Measurements from ENCODE around the gene PIGQ.

PIGQ gene

DNA sequence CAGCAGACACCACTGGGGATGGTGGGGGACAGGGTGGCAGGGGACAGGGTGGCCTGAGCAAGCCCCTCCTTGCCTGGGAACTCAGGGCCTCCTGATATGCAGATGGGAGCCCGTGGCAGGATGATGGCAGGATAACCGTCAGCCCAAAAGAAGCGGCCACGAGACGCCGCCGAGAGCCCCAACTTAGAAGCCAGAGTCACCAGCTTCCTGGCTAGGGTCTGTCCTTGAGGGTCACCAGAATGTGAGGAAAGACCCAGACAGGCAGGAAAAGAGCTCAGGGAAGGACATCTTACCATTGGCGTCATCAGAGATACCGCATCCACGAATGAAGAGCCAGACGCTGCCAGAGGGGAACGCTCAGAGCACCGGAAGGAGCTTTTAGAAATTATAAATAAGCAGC is 39.5 kb downstream of the PIGQ start:
- no peak for TF ChIP-seq PPARA (CRISPR knock-in tag; IDR thresholded peaks at IDR 0.05; ENCODE audit: borderline replicate concordance)
- TF ChIP-seq, protein P1, sequence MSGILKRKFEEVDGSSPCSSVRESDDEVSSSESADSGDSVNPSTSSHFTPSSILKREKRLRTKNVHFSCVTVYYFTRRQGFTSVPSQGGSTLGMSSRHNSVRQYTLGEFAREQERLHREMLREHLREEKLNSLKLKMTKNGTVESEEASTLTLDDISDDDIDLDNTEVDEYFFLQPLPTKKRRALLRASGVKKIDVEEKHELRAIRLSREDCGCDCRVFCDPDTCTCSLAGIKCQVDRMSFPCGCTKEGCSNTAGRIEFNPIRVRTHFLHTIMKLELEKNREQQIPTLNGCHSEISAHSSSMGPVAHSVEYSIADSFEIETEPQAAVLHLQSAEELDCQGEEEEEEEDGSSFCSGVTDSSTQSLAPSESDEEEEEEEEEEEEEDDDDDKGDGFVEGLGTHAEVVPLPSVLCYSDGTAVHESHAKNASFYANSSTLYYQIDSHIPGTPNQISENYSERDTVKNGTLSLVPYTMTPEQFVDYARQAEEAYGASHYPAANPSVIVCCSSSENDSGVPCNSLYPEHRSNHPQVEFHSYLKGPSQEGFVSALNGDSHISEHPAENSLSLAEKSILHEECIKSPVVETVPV (CRISPR knock-in tag; IDR thresholded peaks at IDR 0.05), result no peak
- no peak for TF ChIP-seq TOX (CRISPR knock-in tag; IDR thresholded peaks at IDR 0.05; ENCODE audit: borderline replicate concordance)
- TF ChIP-seq, protein P2, sequence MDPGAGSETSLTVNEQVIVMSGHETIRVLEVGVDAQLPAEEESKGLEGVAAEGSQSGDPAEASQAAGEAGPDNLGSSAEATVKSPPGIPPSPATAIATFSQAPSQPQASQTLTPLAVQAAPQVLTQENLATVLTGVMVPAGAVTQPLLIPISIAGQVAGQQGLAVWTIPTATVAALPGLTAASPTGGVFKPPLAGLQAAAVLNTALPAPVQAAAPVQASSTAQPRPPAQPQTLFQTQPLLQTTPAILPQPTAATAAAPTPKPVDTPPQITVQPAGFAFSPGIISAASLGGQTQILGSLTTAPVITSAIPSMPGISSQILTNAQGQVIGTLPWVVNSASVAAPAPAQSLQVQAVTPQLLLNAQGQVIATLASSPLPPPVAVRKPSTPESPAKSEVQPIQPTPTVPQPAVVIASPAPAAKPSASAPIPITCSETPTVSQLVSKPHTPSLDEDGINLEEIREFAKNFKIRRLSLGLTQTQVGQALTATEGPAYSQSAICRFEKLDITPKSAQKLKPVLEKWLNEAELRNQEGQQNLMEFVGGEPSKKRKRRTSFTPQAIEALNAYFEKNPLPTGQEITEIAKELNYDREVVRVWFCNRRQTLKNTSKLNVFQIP (CRISPR knock-in tag; IDR thresholded peaks at IDR 0.05; ENCODE audit: borderline replicate concordance, low read depth), result no peak
- TF ChIP-seq ZC3H10 (CRISPR knock-in tag; IDR thresholded peaks at IDR 0.05), result no peak
- no peak for TF ChIP-seq ZFP3 (CRISPR knock-in tag; IDR thresholded peaks at IDR 0.05)
- TF ChIP-seq, protein P3, sequence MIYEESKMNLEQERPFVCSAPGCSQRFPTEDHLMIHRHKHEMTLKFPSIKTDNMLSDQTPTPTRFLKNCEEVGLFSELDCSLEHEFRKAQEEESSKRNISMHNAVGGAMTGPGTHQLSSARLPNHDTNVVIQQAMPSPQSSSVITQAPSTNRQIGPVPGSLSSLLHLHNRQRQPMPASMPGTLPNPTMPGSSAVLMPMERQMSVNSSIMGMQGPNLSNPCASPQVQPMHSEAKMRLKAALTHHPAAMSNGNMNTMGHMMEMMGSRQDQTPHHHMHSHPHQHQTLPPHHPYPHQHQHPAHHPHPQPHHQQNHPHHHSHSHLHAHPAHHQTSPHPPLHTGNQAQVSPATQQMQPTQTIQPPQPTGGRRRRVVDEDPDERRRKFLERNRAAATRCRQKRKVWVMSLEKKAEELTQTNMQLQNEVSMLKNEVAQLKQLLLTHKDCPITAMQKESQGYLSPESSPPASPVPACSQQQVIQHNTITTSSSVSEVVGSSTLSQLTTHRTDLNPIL (CRISPR knock-in tag; IDR thresholded peaks at IDR 0.05; ENCODE audit: low read depth), result no peak
- TF ChIP-seq CSDC2 (CRISPR knock-in tag; IDR thresholded peaks at IDR 0.05), result no peak
- no peak for TF ChIP-seq ZNF565 (CRISPR knock-in tag; conservative IDR thresholded peaks at IDR 0.05; ENCODE audit: low read depth)
- no peak for TF ChIP-seq SNAI2 (CRISPR knock-in tag; IDR thresholded peaks at IDR 0.05)
- TF ChIP-seq ISL1 (CRISPR knock-in tag; IDR thresholded peaks at IDR 0.05), result no peak
- no peak for TF ChIP-seq ARNTL (CRISPR knock-in tag; IDR thresholded peaks at IDR 0.05; ENCODE audit: borderline replicate concordance, low read depth)
- TF ChIP-seq OSR1 (CRISPR knock-in tag; IDR thresholded peaks at IDR 0.05), result no peak
- TF ChIP-seq ZNF8 (CRISPR knock-in tag; IDR thresholded peaks at IDR 0.05), result no peak
- no peak for TF ChIP-seq BACH2 (CRISPR knock-in tag; IDR thresholded peaks at IDR 0.05; ENCODE audit: borderline replicate concordance)
- TF ChIP-seq TCF4 (CRISPR knock-in tag; IDR thresholded peaks at IDR 0.05; ENCODE audit: borderline replicate concordance), result no peak
- no peak for TF ChIP-seq ZNF70 (CRISPR knock-in tag; IDR thresholded peaks at IDR 0.05)
- TF ChIP-seq, protein P4, sequence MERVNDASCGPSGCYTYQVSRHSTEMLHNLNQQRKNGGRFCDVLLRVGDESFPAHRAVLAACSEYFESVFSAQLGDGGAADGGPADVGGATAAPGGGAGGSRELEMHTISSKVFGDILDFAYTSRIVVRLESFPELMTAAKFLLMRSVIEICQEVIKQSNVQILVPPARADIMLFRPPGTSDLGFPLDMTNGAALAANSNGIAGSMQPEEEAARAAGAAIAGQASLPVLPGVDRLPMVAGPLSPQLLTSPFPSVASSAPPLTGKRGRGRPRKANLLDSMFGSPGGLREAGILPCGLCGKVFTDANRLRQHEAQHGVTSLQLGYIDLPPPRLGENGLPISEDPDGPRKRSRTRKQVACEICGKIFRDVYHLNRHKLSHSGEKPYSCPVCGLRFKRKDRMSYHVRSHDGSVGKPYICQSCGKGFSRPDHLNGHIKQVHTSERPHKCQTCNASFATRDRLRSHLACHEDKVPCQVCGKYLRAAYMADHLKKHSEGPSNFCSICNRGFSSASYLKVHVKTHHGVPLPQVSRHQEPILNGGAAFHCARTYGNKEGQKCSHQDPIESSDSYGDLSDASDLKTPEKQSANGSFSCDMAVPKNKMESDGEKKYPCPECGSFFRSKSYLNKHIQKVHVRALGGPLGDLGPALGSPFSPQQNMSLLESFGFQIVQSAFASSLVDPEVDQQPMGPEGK (CRISPR knock-in tag; IDR thresholded peaks at IDR 0.05; ENCODE audit: borderline replicate concordance), result no peak
- TF ChIP-seq, protein P5, sequence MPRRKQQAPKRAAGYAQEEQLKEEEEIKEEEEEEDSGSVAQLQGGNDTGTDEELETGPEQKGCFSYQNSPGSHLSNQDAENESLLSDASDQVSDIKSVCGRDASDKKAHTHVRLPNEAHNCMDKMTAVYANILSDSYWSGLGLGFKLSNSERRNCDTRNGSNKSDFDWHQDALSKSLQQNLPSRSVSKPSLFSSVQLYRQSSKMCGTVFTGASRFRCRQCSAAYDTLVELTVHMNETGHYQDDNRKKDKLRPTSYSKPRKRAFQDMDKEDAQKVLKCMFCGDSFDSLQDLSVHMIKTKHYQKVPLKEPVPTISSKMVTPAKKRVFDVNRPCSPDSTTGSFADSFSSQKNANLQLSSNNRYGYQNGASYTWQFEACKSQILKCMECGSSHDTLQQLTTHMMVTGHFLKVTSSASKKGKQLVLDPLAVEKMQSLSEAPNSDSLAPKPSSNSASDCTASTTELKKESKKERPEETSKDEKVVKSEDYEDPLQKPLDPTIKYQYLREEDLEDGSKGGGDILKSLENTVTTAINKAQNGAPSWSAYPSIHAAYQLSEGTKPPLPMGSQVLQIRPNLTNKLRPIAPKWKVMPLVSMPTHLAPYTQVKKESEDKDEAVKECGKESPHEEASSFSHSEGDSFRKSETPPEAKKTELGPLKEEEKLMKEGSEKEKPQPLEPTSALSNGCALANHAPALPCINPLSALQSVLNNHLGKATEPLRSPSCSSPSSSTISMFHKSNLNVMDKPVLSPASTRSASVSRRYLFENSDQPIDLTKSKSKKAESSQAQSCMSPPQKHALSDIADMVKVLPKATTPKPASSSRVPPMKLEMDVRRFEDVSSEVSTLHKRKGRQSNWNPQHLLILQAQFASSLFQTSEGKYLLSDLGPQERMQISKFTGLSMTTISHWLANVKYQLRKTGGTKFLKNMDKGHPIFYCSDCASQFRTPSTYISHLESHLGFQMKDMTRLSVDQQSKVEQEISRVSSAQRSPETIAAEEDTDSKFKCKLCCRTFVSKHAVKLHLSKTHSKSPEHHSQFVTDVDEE (CRISPR knock-in tag; IDR thresholded peaks at IDR 0.05), result no peak
- no peak for ATAC-seq

DNA sequence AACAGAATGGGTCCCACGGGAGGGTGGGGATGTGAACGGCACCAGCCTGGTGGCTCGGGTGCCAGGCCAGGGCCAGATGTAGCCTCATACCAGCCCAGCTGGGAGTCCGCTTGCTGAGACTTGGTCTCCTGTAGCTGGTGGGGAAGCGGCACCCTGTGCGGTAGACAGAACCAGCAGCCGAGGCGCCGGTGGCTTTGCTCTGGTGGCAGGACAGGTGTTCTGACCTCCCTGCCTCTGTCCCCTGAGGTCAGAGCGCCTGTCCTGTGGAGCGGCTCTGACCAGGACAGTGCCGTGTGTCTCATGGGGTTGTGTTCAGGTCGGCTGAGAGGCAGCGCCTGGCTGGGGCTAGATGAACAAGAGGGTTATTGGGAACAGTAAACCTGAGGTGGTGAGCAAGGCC is 40.2 kb downstream of the PIGQ start:
- ATAC-seq, result no peak
- no peak for TF ChIP-seq ARNTL (CRISPR knock-in tag; IDR thresholded peaks at IDR 0.05; ENCODE audit: borderline replicate concordance, low read depth)
- TF ChIP-seq, protein P1 (CRISPR knock-in tag; IDR thresholded peaks at IDR 0.05), result no peak
- no peak for TF ChIP-seq ZC3H10 (CRISPR knock-in tag; IDR thresholded peaks at IDR 0.05)
- TF ChIP-seq ESRRG (CRISPR knock-in tag; IDR thresholded peaks at IDR 0.05), result no peak
- no peak for TF ChIP-seq SNAI2 (CRISPR knock-in tag; IDR thresholded peaks at IDR 0.05)
- TF ChIP-seq CSDC2 (CRISPR knock-in tag; IDR thresholded peaks at IDR 0.05), result no peak
- TF ChIP-seq RARB (CRISPR knock-in tag; IDR thresholded peaks at IDR 0.05), result no peak
- no peak for TF ChIP-seq ZNF8 (CRISPR knock-in tag; IDR thresholded peaks at IDR 0.05)
- TF ChIP-seq, protein P3 (CRISPR knock-in tag; IDR thresholded peaks at IDR 0.05; ENCODE audit: low read depth), result no peak
- TF ChIP-seq TOX (CRISPR knock-in tag; IDR thresholded peaks at IDR 0.05; ENCODE audit: borderline replicate concordance), result no peak
- TF ChIP-seq GLIS3 (CRISPR knock-in tag; IDR thresholded peaks at IDR 0.05), result no peak
- TF ChIP-seq, protein P4 (CRISPR knock-in tag; IDR thresholded peaks at IDR 0.05; ENCODE audit: borderline replicate concordance), result no peak
- TF ChIP-seq TCF4 (CRISPR knock-in tag; IDR thresholded peaks at IDR 0.05; ENCODE audit: borderline replicate concordance), result no peak
- TF ChIP-seq ZNF70 (CRISPR knock-in tag; IDR thresholded peaks at IDR 0.05), result no peak
- TF ChIP-seq BACH2 (CRISPR knock-in tag; IDR thresholded peaks at IDR 0.05; ENCODE audit: borderline replicate concordance), result no peak
- no peak for TF ChIP-seq PPARA (CRISPR knock-in tag; IDR thresholded peaks at IDR 0.05; ENCODE audit: borderline replicate concordance)
- no peak for TF ChIP-seq ZFP30 (CRISPR knock-in tag; IDR thresholded peaks at IDR 0.05)
